ENCODE results near the gene RET.
"Not testable (repeated sequence)": the region's sequence is repeated elsewhere in the genome, so short reads cannot be mapped to it uniquely, and the experiment has no call there.

The RET gene

DNA sequence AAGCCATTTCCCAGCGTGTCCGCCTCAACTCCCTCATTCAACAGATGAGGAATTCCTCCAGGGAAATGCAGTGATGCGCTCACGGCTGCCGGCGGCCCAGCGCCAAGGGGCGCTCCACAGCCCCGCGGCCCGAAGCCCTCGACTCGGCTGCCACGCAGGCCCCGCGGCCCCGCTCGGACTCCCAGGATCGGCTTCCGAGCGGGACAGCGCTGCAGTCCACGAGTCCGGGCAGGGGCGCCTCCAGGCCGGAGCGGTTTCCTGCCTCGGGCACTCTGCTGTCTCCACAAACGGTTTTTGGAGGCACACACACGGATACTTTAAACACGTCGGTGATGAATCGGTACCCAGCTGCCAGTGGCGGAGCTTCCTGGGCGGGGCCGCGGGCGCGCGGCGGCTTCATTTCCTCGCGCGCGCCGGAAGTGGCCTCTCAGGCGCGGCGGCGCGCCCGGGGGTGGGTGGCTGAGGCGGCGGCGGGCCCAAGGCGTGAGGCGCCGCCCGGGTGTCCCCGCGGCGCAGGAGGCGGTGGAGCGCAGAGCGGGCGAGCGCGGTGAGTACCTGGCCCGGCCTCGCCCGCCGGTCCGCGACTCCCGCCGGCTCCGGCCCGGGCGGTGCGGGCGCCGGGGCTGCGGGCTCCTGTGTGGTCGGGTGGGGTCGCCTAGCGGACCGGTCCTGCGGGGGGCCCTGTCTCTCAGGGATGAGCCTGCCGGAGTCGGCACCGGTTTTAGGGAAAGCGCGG, 61.3 kb downstream of the RET start, which contains the start of gene CSGALNACT2:
TSS of gene CSGALNACT2 (plus strand) at position 425 of the 736 bp plus-strand sequence. CDS start 16,705 bp downstream, outside the sequence.
- DNase-seq: peak; percentile 85

DNA sequence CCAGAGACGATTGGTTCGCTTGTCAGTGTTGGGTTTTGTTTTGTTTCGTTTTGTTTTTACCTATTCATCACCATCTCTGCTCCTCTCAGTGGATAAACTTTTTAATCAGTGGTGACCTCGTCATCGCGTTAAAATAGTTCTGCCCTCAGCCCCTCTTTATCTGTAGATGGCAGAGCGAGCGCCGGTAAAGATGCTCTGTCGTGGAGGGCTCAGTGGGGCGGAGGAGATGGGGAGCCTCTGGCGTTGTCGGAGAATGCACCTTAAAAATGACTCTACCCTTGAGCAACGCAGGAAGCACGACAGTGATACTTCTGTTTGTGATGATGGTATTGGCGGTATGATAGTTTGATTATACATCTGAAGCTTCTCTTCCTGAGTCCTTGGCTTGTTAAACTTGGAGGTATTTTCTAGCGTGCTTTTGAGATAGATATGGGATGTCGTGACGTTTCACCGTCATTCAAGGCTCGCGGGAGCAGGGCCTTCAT, 61.9 kb downstream of the RET start:
- DNase-seq: peak; percentile 42

DNA sequence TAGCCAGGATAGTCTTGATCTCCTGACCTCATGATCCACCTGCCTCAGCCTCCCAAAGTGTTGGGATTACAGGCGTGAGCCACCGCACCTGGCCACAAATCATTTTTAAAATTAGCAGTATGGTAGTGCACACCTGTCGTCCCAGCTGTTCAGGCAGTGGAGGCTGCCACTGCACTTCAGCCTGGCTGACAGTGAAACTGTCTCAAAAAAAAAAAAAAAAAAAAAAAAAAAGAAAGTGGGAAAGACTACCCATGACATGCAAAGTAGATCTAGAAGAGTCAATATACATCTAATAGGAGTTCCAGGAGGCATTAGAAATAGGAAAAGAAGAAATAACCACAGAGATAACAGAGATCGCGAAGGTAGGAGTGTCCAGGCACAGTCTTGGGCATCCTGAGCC, 64.6 kb downstream of the RET start:
- no peak for DNase-seq

DNA sequence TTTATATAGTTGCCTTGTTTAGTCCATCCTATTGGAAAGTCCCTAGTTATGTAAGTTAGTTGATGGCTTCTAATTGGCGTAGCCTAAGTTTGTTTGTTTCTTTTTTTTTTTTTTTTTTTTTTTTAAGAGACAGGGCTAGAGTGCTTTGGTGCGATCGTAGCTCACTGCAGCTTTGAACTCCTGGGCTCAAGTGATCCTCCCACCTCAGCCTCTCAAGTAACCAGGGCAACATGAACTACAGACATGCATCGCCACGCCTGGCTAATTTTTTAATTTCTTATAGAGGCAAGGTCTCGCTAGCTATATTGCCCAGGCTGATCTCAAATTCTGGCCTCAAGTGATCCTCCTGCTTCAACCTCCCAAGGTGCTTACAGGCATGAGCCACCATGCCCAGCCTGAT, 68.4 kb downstream of the RET start:
- no peak for DNase-seq

DNA sequence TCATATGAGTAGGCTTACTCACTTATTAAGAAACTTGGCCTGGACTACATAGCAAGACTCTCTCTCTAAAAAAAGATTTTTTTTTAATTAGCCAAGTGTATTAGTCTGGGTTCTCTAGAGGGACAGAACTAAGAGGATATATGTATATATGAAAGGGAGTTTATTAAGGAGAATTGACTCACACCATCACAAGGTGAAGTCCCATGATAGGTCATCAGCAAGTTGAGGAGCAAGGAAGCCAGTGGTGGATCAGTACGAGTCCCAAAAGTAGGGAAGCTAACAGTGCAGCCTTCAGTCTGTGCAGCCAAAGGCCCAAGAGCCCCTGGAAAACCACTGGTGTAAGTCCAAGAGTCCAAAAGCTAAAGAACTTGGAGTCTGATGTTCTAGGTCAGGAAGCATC, 69.1 kb downstream of the RET start:
- not testable (repeated sequence) for DNase-seq

DNA sequence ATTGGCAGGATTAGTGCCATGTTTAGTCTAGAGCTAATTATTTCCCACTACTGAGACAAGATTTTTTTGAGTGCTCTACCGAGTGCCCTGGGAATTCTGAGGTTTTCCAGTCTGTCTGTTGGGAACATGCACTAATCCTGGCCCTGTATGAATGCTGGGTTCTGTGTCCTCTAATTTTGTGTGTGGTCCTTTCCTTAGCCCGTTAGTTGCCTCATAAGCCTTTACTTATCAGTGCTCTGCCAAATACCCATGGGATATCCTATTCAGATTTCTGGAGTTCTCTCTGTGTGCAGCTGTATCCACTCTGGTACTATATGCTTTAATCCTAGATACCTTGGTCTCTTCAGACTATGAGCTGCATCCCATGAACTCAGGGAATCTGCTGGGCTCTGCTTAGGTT, 74.5 kb downstream of the RET start:
- DNase-seq: no peak

DNA sequence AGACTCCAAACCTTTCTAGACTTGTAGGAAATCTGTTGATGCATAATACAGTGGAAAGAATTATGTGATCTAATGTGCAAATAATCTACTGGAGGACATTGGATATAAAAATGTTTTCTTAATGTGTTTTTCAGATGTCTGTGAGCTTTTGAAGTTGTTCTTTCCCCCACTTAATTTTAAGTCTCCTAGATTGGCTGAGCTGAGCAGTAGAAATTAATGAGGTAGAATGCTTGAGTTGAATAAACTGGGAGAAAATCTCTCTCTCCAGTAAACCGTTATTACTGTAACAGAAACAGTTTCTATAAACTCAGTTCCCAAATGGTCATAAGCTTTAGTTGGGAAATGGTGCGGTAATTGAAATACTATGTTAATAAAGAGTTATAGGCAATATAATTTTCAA, 77.0 kb downstream of the RET start:
- no peak for DNase-seq

DNA sequence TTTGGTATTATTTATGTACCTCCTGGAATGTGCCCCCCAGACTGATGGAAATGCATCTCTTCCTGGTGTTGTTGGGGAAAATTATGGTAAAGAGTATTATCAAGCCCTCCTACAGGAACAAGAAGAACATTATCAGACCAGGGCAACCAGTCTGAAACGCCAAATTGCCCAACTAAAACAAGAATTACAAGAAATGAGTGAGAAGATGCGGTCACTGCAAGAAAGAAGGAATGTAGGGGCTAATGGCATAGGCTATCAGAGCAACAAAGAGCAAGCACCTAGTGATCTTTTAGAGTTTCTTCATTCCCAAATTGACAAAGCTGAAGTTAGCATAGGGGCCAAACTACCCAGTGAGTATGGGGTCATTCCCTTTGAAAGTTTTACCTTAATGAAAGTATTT, 78.4 kb downstream of the RET start:
- no peak for DNase-seq

DNA sequence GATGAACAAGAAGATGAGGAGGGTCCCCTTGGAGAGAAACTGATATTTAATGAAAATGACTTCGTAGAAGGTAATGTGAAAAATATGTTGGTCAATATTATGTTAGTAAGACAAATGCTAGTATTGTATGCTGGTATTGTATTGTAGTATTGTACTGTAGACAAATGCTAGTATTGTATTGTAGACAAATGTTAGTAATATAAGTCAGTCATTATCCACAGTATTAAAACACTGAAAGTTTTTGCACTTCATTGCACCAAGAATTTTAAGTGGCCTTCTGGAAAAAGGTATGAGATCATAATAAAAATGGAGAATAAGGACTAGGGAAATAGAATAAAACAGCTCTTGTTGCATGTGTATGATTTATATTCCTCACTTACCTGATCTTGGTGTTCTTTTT, 78.9 kb downstream of the RET start:
- no peak for DNase-seq

DNA sequence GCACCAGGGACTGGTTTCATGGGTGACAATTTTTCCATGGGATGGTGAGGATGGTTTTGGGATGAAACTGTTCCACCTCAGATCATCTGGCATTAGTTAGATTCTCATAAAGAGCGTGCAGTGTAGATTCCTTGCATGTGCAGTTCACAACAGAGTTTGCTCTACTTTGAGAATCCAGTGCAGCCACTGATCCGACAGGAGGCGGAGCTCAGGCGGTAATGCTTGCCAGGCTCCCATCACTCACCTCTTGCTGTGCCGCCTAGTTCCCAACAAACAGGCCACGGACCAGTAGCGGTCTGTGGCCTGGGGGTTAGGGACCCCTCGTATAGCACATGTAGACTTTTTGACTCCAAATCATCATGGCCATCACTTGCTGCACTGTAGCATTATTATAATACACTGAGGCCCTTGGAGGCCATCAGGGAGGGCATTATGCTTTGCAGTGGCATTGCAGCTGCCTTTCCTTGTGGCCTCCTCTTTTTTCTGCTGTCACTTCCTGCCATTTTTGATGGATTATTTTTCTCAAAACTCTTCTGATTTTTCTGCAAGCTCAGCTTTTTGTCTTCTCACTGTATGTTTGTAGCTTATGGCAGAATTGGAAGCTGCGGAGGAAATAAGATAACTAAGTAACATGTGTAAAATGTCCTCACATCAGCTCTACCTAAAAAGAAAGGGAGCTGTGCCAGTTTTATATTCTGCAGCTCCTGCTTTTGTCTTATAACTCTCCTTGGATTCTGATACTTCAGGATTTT, 79.9 kb downstream of the RET start:
- no peak for DNase-seq

DNA sequence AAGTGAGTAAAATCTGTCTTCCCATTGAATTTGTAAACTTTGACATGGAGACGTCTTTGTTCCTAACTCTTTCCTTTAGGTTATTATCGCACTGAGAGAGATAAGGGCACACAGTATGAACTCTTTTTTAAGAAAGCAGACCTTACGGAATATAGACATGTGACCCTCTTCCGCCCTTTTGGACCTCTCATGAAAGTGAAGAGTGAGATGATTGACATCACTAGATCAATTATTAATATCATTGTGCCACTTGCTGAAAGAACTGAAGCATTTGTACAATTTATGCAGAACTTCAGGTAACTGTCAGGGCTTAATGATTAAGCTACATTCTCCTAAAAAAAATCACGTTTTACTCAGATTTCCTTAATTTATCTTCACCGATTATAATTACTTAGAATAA, 81.8 kb downstream of the RET start:
- no peak for DNase-seq

DNA sequence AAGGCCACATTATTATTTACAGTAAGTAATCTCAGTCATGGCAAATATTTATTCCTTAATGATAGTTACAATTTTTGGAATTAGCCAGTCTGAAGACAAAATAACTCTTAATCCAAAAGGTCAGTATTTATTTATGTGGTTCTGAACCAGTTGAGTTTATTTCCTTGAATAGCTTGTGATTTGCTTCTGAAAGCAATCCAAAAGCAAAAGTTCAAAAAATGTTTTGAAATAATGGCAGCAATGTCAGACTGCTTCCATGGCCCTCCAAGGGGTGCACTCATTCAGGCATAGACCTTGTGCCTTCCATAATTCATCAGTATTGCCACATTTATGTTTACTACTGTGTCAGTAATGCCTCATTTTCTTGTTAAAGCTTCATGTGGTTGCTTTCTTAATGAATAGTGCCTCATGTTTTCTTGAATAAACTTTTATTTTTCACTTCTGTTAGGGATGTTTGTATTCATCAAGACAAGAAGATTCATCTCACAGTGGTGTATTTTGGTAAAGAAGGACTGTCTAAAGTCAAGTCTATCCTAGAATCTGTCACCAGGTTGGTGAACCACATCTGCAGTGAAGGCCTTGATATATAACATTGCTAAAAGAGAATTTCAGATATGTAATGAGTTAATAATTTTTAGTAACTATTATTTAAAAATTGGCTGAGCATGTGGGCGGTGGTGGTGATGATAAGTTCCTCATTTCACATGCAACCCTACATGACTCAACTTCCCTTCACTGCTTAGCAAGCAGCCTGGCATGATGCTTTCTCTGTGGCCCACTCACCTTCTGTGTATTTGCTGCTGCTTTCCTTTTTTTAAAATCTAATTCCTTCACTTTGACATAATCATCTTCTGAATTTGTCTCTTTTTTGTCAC, 83.4 kb downstream of the RET start:
- peak; percentile 11 for DNase-seq

DNA sequence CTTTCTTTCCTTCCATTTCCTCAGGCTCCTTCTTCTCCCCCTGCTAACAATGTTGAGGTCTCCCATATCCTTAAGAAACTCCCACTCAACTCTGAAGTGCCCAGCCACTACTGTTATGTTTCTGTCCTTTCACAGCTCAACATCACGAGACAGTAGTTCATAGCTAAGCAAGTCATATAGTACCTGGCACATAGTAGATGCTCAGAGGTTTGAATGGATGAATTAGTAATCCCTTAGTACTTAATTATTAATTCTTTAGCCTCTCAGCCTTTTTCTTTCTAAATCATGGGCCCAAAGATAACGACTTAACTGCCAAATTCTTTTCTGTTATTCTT, 84.0 kb downstream of the RET start:
- DNase-seq: no peak

DNA sequence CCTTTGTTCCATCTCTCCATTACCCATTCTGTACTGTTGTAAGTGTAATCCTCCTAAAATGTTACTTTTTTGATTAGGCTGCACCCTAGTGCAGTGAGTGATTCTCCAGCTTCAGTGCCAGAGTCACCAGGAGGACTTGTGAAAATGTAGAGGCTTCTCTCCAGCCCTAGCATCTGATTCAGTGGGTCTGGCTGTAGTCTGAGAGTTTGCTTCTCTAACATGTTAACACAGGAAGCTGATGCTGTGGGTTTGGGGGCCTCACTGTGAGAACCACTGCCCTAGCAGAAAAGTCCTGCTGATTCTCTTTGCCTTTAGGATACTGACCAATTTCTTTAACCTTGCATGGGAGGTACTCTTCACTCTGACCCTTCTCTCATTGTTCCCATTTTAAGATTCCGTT, 85.7 kb downstream of the RET start:
- no peak for DNase-seq

DNA sequence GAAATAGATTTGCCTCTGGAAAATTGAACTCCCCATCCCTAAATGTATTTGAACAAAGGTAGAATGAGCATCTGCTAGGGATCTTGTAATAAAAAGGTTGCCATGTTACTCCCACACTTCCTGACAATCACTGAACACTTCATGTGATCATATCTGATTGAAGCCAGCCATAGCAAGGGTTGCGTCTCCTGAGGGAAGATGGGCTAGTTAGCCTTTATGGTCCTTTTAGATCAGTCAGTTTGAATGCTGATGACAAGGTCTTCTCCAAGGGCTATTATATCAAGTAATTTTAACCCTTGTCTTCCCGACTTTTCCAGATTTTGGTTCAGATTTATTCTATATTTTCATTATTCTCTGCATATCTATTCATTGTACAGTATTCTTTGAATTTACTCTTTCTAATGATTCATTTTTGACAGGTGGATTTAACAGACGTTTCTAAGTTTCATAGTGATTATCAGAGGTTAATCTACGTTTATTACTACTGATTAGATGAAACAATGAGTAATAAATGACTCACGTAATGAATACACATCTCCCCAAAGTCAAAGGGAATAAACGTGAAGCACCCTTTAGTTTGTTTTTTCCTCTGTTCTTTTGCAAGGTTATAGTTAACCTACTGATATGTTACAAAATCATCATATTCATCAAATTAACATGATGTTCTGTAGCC, 89.5 kb downstream of the RET start:
- no peak for DNase-seq

DNA sequence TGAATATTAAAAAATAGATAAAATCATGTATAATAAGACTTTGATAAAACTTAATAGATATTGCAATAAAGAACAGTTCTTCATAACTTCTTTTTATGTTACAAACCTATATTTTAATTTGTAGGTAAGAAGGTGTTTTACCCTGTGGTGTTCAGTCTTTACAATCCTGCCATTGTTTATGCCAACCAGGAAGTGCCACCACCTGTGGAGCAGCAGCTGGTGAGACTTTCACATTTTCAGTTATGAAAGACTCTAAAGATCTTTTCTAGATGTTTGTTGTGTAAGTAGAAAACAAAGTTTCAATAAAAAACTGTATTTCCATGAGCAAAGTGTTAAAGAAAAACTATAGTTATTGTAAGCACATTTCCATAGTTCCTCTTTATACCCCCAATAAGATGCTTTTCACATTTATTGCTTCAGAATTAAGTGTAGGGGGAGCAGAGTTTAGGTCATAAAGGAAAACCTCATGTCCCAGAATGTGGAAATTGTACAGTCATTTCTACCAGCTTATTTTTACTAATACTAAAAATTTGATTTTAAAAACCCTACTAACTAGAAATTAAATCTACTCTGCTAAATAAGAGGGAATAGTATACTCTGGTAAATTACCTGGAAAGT, 90.1 kb downstream of the RET start:
- DNase-seq: no peak

DNA sequence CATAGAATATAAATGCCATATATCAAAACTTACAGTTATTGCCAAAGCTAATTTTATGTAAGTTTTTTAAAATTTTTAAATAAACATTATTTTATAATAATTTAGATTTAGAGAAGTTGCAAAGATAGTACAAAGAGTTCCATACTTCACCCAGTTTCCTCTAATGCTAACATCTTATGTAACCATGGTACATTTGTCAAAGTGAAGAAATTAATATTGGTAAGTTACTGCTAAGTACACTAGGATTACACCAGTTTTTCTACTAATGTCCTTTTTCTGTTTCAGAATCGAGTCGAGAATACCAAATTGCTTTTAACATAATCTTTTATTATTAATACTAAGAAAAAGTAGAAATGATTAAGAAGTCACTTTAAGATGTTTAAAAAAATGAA, 90.6 kb downstream of the RET start:
- DNase-seq: no peak

DNA sequence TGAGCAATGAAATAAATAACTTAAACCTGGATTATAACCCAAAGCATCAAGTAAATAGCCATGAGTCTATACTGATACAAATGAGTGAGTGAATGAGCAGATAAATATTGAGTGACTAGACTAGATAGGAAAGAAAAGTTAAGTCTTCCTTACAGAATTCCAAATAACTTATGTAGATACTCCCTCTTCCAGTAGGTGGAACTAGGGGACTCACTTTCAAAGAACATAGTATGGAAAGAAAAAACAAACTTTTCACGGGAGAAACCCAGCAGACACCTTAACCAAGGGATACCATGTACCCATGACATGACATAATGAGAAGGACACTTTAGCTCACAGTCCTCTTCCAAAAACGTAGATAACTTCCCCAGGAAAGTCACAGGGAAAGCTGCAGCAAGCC, 93.6 kb downstream of the RET start:
- DNase-seq: no peak

DNA sequence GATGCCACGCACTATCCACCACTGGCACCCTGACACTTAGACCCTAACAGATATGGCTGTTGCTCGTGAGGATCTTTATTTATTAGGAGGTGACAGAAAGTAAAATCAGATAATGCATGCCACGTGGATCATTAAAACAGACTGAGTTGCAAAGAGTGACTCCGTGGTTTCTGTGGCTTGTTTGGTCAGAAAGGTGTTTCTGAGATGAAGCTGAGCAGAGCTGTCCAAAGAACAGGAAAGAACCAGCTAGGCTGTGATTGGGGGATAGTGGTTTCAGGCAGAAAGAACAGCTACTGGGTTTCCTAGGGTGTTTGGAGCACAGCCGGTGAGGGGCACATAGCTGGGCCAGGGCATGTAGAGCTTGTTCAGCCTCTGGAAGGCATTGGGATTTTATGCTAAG, 95.8 kb downstream of the RET start:
- no peak for DNase-seq

DNA sequence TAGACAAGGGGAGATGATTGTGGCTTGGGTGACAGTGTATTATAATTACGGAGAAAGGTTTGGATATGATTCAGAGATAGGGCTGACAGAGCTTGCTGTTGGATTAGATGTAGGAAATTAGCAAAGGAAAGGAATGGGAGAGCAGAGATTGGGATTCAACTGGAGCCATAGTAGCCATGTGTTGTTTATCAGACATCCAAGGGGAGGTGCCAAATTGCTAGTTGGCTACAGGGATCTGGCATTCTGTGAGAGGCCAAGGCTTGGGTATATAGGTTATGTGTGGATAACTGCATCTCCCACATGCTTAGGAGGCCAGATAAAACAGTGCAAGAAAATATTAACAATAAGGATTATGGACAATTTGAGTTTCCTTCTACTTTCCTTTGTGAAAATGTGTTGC, 96.3 kb downstream of the RET start:
- no peak for DNase-seq

DNA sequence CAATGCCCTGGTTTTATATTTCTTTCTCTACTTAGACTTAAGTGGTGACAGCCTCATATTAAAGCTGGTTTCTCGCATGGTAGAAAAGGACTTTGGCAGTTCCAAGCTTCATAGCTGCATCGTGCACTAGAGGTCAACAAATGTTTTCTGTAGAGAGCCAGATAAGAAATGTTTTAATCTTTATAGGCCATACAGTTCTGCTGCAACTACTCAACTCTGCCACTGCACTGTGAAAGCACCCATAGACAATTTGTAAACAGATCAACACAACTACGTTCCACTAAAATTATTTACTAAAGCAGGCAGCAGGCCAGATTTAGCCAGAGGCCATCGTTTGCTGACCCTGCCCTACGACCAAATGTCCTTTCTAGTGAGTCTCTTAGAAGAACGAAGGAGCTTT, 98.1 kb downstream of the RET start:
- DNase-seq: no peak

DNA sequence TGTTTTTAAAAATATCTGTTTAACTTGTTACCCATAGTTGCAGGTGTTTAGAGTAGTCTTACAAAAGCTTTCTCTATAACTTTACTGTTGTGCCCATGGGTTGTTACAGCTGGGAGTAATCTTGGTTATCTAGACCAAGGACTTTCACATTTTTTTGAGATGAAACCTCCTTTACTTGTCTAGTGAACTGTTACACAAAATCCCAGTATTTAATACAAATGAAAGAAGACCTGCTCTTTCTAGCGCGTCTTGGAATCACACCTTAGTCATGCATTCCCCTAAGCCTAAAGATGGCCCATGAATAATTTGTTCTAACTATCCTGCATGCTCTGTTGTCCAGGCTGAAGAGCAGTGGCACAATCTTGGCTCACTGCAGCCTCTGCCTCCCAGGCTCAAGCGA, 99.4 kb downstream of the RET start:
- no peak for DNase-seq

DNA sequence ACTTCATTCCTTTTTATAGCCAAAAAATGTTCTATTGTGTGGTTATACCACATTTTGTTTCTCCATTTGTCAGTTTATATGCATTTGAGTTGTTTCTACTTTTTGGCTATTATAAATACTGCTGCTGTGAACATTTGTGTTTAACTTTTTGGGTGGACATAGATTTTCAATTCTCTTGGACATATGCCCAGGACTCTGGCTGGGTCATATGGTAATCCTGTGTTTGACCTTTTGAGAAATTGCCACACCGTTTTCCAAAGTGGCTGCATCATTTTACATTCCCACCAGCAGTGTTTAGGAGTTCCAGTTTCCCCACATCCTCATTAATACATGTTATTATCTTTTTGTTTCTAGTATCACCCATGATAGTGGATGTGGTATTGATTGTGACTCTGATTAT, 100.7 kb downstream of the RET start:
- no peak for DNase-seq
